SK-N-SH treated with all-trans-retinoic acid at 6 μM for 48 hours (cell line): ENCODE results near the gene GMIP.

Experiments used
- ATAC-seq: fragments of 200-7000 bp; cut with Tn5 transposase; 3 replicates; pipeline ENCODE4 v1.9.1; 2020; ENCODE audit warnings: mild to moderate bottlenecking, moderate library complexity
- ARNTL ChIP-seq: fragments of 450-650 bp; formaldehyde crosslinking; IDR thresholded peaks from 2 replicates; pipeline ENCODE4 v1.5.0; 2020; ENCODE audit warnings: low read depth, mild to moderate bottlenecking, moderate library complexity, borderline replicate concordance
- BACH2 ChIP-seq: fragments of 250-450 bp; sonication (Bioruptor Pico); IDR thresholded peaks from 2 replicates; pipeline ENCODE4 v1.9.0; 2021; ENCODE audit warnings: mild to moderate bottlenecking, borderline replicate concordance
- CSDC2 ChIP-seq: fragments of 250-450 bp; sonication (Bioruptor Pico); IDR thresholded peaks from 2 replicates; pipeline ENCODE4 v1.5.0; 2020; ENCODE audit warnings: mild to moderate bottlenecking, moderate library complexity
- ESRRG ChIP-seq: fragments of 250-450 bp; sonication (Bioruptor Pico); IDR thresholded peaks from 2 replicates; pipeline ENCODE4 v1.6.1; 2021; ENCODE audit warnings: mild to moderate bottlenecking
- GLIS3 ChIP-seq: fragments of 250-450 bp; sonication (Bioruptor Pico); IDR thresholded peaks from 2 replicates; pipeline ENCODE4 v1.5.0; 2020; ENCODE audit warnings: mild to moderate bottlenecking, moderate library complexity
- ISL1 ChIP-seq: fragments of 250-450 bp; sonication (Bioruptor Pico); IDR thresholded peaks from 2 replicates; pipeline ENCODE4 v2.1.2; 2022; ENCODE audit warnings: mild to moderate bottlenecking, moderate library complexity
- OSR1 ChIP-seq: fragments of 250-450 bp; sonication (Bioruptor Pico); IDR thresholded peaks from 2 replicates; pipeline ENCODE4 v1.8.0; 2022; ENCODE audit warnings: moderate library complexity, mild to moderate bottlenecking, inconsistent platforms
- PPARA ChIP-seq: fragments of 250-450 bp; sonication (Bioruptor Pico); IDR thresholded peaks from 2 replicates; pipeline ENCODE4 v1.5.0; 2020; ENCODE audit warnings: mild to moderate bottlenecking, borderline replicate concordance
- RARB ChIP-seq: fragments of 250-450 bp; sonication (Bioruptor Pico); IDR thresholded peaks from 2 replicates; pipeline ENCODE4 v1.8.0; 2021; ENCODE audit warnings: mild to moderate bottlenecking, moderate library complexity
- SNAI2 ChIP-seq: fragments of 250-450 bp; sonication (Bioruptor Pico); IDR thresholded peaks from 2 replicates; pipeline ENCODE4 v1.5.0; 2020; ENCODE audit warnings: mild to moderate bottlenecking, moderate library complexity
- TCF4 ChIP-seq: fragments of 250-450 bp; sonication (Bioruptor Pico); IDR thresholded peaks from 2 replicates; pipeline ENCODE4 v1.8.0; 2021; ENCODE audit warnings: mild to moderate bottlenecking, moderate library complexity, borderline replicate concordance
- TOX ChIP-seq: fragments of 250-450 bp; sonication (Bioruptor Pico); IDR thresholded peaks from 2 replicates; pipeline ENCODE4 v1.8.0; 2021; ENCODE audit warnings: mild to moderate bottlenecking, moderate library complexity, borderline replicate concordance
- ZC3H10 ChIP-seq: fragments of 250-450 bp; sonication (Bioruptor Pico); IDR thresholded peaks from 2 replicates; pipeline ENCODE4 v1.5.1; 2021; ENCODE audit warnings: mild to moderate bottlenecking, moderate library complexity
- ZFP30 ChIP-seq: fragments of 450-650 bp; formaldehyde crosslinking; IDR thresholded peaks from 2 replicates; pipeline ENCODE4 v1.5.0; 2022; ENCODE audit warnings: mild to moderate bottlenecking, moderate library complexity
- ZNF565 ChIP-seq: fragments of 450-650 bp; formaldehyde crosslinking; conservative IDR thresholded peaks from 2 replicates; pipeline ENCODE4 v1.5.0; 2020; ENCODE audit warnings: low read depth, mild to moderate bottlenecking, moderate library complexity
- ZNF70 ChIP-seq: fragments of 450-650 bp; formaldehyde crosslinking; IDR thresholded peaks from 2 replicates; pipeline ENCODE4 v1.5.0; 2020; ENCODE audit warnings: mild to moderate bottlenecking, moderate library complexity
- ZNF8 ChIP-seq: fragments of 450-650 bp; formaldehyde crosslinking; IDR thresholded peaks from 2 replicates; pipeline ENCODE4 v1.5.0; 2020; ENCODE audit warnings: mild to moderate bottlenecking, moderate library complexity
- TF ChIP-seq, protein P1 (sequence below): fragments of 250-450 bp; sonication (Bioruptor Pico); IDR thresholded peaks from 2 replicates; pipeline ENCODE4 v1.5.0; 2020; ENCODE audit warnings: mild to moderate bottlenecking, moderate library complexity
- TF ChIP-seq, protein P2 (sequence below): fragments of 250-450 bp; sonication (Bioruptor Pico); IDR thresholded peaks from 2 replicates; pipeline ENCODE4 v1.8.0; 2020; ENCODE audit warnings: mild to moderate bottlenecking, moderate library complexity, borderline replicate concordance
- TF ChIP-seq, protein P3 (sequence below): fragments of 250-450 bp; sonication (Bioruptor Pico); IDR thresholded peaks from 2 replicates; pipeline ENCODE4 v1.8.0; 2021; ENCODE audit warnings: low read depth, mild to moderate bottlenecking, moderate library complexity, borderline replicate concordance
- TF ChIP-seq, protein P4 (sequence below): fragments of 250-450 bp; sonication (Bioruptor Pico); IDR thresholded peaks from 2 replicates; pipeline ENCODE4 v1.5.1; 2021; ENCODE audit warnings: mild to moderate bottlenecking, moderate library complexity

Gene GMIP

DNA sequence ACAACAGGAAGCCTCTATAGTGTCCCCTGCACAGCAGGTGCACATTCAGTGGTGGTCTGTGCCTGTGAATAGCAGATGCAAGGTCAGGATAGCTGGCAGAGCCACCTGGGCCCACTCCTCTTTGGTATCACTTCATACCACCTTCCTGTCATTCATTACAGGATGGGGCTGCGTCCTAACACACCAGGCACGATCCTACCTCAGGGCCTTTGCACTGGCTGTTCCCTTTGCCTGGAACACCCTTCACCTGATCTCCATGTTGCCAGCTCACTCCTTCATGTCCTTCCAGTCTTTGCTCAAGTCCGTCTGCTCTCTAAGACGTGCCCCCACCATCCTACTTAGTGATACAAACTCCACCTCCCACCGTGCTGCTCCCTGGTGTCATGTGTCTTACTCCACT is 10.8 kb downstream of the GMIP start (continued):
- TF ChIP-seq PPARA (no peak), BACH2 (no peak), ZFP30 (CRISPR knock-in tag) (no peak), ZNF565 (CRISPR knock-in tag) (no peak)

DNA sequence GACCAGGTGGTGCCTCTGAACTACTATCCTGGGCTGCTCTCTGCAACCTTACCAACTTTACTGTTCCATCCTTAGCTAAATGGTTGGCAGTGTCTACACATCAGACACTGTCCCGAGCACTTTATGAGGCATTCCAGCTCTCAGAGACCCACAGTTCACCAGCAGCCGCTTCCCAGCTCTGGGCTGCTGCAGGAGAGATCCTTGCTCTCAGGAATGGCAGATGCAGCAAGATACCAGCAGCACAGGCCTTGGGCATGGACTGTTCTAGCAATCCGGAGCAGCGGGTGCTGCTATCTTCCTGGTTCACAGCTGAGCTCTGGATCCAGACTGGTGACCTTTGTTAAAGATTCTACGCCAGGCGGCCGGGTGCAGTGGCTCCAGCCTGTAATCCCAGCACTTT is 12.1 kb downstream of the GMIP start:
- TF ChIP-seq ARNTL (CRISPR knock-in tag) (no peak), ZNF565 (CRISPR knock-in tag) (no peak), GLIS3 (CRISPR knock-in tag) (no peak), ZFP30 (CRISPR knock-in tag) (no peak), ZNF70 (CRISPR knock-in tag) (no peak), BACH2 (no peak), TCF4 (no peak), ESRRG (CRISPR knock-in tag) (no peak), OSR1 (CRISPR knock-in tag) (no peak), RARB (CRISPR knock-in tag) (no peak), ISL1 (CRISPR knock-in tag) (no peak), SNAI2 (no peak)
- TF ChIP-seq, protein P1, sequence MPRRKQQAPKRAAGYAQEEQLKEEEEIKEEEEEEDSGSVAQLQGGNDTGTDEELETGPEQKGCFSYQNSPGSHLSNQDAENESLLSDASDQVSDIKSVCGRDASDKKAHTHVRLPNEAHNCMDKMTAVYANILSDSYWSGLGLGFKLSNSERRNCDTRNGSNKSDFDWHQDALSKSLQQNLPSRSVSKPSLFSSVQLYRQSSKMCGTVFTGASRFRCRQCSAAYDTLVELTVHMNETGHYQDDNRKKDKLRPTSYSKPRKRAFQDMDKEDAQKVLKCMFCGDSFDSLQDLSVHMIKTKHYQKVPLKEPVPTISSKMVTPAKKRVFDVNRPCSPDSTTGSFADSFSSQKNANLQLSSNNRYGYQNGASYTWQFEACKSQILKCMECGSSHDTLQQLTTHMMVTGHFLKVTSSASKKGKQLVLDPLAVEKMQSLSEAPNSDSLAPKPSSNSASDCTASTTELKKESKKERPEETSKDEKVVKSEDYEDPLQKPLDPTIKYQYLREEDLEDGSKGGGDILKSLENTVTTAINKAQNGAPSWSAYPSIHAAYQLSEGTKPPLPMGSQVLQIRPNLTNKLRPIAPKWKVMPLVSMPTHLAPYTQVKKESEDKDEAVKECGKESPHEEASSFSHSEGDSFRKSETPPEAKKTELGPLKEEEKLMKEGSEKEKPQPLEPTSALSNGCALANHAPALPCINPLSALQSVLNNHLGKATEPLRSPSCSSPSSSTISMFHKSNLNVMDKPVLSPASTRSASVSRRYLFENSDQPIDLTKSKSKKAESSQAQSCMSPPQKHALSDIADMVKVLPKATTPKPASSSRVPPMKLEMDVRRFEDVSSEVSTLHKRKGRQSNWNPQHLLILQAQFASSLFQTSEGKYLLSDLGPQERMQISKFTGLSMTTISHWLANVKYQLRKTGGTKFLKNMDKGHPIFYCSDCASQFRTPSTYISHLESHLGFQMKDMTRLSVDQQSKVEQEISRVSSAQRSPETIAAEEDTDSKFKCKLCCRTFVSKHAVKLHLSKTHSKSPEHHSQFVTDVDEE (CRISPR knock-in tag), result no peak
- TF ChIP-seq, protein P2, sequence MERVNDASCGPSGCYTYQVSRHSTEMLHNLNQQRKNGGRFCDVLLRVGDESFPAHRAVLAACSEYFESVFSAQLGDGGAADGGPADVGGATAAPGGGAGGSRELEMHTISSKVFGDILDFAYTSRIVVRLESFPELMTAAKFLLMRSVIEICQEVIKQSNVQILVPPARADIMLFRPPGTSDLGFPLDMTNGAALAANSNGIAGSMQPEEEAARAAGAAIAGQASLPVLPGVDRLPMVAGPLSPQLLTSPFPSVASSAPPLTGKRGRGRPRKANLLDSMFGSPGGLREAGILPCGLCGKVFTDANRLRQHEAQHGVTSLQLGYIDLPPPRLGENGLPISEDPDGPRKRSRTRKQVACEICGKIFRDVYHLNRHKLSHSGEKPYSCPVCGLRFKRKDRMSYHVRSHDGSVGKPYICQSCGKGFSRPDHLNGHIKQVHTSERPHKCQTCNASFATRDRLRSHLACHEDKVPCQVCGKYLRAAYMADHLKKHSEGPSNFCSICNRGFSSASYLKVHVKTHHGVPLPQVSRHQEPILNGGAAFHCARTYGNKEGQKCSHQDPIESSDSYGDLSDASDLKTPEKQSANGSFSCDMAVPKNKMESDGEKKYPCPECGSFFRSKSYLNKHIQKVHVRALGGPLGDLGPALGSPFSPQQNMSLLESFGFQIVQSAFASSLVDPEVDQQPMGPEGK (CRISPR knock-in tag), result no peak
- TF ChIP-seq, protein P3, sequence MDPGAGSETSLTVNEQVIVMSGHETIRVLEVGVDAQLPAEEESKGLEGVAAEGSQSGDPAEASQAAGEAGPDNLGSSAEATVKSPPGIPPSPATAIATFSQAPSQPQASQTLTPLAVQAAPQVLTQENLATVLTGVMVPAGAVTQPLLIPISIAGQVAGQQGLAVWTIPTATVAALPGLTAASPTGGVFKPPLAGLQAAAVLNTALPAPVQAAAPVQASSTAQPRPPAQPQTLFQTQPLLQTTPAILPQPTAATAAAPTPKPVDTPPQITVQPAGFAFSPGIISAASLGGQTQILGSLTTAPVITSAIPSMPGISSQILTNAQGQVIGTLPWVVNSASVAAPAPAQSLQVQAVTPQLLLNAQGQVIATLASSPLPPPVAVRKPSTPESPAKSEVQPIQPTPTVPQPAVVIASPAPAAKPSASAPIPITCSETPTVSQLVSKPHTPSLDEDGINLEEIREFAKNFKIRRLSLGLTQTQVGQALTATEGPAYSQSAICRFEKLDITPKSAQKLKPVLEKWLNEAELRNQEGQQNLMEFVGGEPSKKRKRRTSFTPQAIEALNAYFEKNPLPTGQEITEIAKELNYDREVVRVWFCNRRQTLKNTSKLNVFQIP, result no peak
- TF ChIP-seq, protein P4, sequence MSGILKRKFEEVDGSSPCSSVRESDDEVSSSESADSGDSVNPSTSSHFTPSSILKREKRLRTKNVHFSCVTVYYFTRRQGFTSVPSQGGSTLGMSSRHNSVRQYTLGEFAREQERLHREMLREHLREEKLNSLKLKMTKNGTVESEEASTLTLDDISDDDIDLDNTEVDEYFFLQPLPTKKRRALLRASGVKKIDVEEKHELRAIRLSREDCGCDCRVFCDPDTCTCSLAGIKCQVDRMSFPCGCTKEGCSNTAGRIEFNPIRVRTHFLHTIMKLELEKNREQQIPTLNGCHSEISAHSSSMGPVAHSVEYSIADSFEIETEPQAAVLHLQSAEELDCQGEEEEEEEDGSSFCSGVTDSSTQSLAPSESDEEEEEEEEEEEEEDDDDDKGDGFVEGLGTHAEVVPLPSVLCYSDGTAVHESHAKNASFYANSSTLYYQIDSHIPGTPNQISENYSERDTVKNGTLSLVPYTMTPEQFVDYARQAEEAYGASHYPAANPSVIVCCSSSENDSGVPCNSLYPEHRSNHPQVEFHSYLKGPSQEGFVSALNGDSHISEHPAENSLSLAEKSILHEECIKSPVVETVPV (CRISPR knock-in tag), result no peak
- ATAC-seq, result no peak

DNA sequence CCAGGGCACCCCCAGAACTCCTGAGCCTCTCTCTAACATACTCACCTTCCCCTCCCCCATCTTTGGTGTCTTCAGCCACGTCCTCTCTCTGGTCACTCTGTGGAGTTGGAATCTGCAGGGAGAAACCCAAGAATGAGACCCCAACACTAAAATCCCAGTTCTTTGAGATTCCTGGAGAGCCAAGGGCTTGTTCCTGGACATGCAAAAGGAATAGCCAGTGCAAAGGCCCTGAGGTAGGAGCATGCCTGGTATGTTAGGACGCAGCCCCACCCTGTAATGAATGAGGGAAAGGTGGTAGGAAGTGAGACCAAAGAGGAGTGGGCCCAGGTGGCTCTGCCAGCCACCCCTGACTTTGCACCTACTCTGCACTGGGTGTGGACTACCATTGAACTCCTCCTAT is 13.0 kb downstream of the GMIP start:
- TF ChIP-seq OSR1 (CRISPR knock-in tag), result no peak
- TF ChIP-seq TOX, result no peak
- no peak for TF ChIP-seq BACH2
- TF ChIP-seq, protein P2 (CRISPR knock-in tag), result no peak
- TF ChIP-seq ZNF565 (CRISPR knock-in tag), result no peak
- TF ChIP-seq ESRRG (CRISPR knock-in tag), result no peak
- TF ChIP-seq GLIS3 (CRISPR knock-in tag), result no peak
- TF ChIP-seq ARNTL (CRISPR knock-in tag), result no peak
- TF ChIP-seq CSDC2 (CRISPR knock-in tag), result no peak
- TF ChIP-seq, protein P1 (CRISPR knock-in tag), result no peak
- TF ChIP-seq, protein P4 (CRISPR knock-in tag), result no peak
- TF ChIP-seq ZNF8, result no peak
- no peak for TF ChIP-seq PPARA
- TF ChIP-seq ZC3H10, result no peak
- ATAC-seq, result no peak
